ENCODE data around the gene GABRB2.

DNA sequence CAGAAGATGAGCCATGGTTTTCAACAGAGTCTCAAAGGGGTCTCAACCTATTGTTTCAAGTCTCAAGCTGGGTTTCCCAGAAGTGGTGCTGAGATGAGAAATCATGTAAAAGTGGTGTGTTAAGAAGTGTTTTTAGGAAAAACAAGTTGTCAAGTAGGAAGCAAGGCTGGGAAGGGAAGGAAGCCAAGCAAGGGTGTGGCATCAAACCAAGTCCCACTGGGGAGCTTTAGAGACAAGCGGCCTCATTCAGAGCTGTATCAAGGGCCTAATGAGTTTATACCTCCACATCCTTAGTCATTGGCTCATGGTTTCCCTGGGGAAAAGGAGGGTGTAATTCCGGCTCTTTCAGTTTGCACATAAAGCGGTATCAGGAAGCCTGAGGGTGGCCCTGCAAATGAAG, 26.4 kb upstream of the GABRB2 start:
- no peak for TF ChIP-seq EZH2phosphoT487 (IDR thresholded peaks at IDR 0.05; ENCODE audit: unreplicated experiment)
- TF ChIP-seq, protein P1, sequence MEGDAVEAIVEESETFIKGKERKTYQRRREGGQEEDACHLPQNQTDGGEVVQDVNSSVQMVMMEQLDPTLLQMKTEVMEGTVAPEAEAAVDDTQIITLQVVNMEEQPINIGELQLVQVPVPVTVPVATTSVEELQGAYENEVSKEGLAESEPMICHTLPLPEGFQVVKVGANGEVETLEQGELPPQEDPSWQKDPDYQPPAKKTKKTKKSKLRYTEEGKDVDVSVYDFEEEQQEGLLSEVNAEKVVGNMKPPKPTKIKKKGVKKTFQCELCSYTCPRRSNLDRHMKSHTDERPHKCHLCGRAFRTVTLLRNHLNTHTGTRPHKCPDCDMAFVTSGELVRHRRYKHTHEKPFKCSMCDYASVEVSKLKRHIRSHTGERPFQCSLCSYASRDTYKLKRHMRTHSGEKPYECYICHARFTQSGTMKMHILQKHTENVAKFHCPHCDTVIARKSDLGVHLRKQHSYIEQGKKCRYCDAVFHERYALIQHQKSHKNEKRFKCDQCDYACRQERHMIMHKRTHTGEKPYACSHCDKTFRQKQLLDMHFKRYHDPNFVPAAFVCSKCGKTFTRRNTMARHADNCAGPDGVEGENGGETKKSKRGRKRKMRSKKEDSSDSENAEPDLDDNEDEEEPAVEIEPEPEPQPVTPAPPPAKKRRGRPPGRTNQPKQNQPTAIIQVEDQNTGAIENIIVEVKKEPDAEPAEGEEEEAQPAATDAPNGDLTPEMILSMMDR (conservative IDR thresholded peaks at IDR 0.05; ENCODE audit: low read depth in 2 of 2) = no peak
- TF ChIP-seq, protein P2, sequence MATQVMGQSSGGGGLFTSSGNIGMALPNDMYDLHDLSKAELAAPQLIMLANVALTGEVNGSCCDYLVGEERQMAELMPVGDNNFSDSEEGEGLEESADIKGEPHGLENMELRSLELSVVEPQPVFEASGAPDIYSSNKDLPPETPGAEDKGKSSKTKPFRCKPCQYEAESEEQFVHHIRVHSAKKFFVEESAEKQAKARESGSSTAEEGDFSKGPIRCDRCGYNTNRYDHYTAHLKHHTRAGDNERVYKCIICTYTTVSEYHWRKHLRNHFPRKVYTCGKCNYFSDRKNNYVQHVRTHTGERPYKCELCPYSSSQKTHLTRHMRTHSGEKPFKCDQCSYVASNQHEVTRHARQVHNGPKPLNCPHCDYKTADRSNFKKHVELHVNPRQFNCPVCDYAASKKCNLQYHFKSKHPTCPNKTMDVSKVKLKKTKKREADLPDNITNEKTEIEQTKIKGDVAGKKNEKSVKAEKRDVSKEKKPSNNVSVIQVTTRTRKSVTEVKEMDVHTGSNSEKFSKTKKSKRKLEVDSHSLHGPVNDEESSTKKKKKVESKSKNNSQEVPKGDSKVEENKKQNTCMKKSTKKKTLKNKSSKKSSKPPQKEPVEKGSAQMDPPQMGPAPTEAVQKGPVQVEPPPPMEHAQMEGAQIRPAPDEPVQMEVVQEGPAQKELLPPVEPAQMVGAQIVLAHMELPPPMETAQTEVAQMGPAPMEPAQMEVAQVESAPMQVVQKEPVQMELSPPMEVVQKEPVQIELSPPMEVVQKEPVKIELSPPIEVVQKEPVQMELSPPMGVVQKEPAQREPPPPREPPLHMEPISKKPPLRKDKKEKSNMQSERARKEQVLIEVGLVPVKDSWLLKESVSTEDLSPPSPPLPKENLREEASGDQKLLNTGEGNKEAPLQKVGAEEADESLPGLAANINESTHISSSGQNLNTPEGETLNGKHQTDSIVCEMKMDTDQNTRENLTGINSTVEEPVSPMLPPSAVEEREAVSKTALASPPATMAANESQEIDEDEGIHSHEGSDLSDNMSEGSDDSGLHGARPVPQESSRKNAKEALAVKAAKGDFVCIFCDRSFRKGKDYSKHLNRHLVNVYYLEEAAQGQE (IDR thresholded peaks at IDR 0.05; ENCODE audit: unreplicated experiment) = no peak
- TF ChIP-seq NANOG (IDR thresholded peaks at IDR 0.05; ENCODE audit: borderline replicate concordance) = no peak
- no peak for TF ChIP-seq CREB1 (CRISPR knock-in tag; IDR thresholded peaks at IDR 0.05; ENCODE audit: low read depth)
- TF ChIP-seq ZNF114 (CRISPR knock-in tag; IDR thresholded peaks at IDR 0.05) = no peak
- TF ChIP-seq POLR2AphosphoS5 (IDR thresholded peaks at IDR 0.05; ENCODE audit: low read depth) = no peak
- TF ChIP-seq, protein P3, sequence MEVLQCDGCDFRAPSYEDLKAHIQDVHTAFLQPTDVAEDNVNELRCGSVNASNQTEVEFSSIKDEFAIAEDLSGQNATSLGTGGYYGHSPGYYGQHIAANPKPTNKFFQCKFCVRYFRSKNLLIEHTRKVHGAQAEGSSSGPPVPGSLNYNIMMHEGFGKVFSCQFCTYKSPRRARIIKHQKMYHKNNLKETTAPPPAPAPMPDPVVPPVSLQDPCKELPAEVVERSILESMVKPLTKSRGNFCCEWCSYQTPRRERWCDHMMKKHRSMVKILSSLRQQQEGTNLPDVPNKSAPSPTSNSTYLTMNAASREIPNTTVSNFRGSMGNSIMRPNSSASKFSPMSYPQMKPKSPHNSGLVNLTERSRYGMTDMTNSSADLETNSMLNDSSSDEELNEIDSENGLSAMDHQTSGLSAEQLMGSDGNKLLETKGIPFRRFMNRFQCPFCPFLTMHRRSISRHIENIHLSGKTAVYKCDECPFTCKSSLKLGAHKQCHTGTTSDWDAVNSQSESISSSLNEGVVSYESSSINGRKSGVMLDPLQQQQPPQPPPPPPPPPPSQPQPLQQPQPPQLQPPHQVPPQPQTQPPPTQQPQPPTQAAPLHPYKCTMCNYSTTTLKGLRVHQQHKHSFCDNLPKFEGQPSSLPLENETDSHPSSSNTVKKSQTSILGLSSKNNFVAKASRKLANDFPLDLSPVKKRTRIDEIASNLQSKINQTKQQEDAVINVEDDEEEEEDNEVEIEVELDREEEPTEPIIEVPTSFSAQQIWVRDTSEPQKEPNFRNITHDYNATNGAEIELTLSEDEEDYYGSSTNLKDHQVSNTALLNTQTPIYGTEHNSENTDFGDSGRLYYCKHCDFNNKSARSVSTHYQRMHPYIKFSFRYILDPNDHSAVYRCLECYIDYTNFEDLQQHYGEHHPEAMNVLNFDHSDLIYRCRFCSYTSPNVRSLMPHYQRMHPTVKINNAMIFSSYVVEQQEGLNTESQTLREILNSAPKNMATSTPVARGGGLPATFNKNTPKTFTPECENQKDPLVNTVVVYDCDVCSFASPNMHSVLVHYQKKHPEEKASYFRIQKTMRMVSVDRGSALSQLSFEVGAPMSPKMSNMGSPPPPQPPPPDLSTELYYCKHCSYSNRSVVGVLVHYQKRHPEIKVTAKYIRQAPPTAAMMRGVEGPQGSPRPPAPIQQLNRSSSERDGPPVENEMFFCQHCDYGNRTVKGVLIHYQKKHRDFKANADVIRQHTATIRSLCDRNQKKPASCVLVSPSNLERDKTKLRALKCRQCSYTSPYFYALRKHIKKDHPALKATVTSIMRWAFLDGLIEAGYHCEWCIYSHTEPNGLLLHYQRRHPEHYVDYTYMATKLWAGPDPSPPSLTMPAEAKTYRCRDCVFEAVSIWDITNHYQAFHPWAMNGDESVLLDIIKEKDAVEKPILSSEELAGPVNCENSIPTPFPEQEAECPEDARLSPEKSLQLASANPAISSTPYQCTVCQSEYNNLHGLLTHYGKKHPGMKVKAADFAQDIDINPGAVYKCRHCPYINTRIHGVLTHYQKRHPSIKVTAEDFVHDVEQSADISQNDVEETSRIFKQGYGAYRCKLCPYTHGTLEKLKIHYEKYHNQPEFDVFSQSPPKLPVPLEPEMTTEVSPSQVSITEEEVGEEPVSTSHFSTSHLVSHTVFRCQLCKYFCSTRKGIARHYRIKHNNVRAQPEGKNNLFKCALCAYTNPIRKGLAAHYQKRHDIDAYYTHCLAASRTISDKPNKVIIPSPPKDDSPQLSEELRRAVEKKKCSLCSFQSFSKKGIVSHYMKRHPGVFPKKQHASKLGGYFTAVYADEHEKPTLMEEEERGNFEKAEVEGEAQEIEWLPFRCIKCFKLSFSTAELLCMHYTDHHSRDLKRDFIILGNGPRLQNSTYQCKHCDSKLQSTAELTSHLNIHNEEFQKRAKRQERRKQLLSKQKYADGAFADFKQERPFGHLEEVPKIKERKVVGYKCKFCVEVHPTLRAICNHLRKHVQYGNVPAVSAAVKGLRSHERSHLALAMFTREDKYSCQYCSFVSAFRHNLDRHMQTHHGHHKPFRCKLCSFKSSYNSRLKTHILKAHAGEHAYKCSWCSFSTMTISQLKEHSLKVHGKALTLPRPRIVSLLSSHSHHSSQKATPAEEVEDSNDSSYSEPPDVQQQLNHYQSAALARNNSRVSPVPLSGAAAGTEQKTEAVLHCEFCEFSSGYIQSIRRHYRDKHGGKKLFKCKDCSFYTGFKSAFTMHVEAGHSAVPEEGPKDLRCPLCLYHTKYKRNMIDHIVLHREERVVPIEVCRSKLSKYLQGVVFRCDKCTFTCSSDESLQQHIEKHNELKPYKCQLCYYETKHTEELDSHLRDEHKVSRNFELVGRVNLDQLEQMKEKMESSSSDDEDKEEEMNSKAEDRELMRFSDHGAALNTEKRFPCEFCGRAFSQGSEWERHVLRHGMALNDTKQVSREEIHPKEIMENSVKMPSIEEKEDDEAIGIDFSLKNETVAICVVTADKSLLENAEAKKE (CRISPR knock-in tag; IDR thresholded peaks at IDR 0.05) = no peak
- no peak for TF ChIP-seq EZH2 (IDR thresholded peaks at IDR 0.05; ENCODE audit: low read depth, unreplicated experiment)
- TF ChIP-seq, protein P4, sequence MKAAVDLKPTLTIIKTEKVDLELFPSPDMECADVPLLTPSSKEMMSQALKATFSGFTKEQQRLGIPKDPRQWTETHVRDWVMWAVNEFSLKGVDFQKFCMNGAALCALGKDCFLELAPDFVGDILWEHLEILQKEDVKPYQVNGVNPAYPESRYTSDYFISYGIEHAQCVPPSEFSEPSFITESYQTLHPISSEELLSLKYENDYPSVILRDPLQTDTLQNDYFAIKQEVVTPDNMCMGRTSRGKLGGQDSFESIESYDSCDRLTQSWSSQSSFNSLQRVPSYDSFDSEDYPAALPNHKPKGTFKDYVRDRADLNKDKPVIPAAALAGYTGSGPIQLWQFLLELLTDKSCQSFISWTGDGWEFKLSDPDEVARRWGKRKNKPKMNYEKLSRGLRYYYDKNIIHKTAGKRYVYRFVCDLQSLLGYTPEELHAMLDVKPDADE (IDR thresholded peaks at IDR 0.05) = no peak
- TF ChIP-seq STAT1 (IDR thresholded peaks at IDR 0.05; ENCODE audit: unreplicated experiment) = no peak

Measured in GM23338 (cell line).